ENCODE measurements around the gene ELAVL3.

ELAVL3 gene

DNA sequence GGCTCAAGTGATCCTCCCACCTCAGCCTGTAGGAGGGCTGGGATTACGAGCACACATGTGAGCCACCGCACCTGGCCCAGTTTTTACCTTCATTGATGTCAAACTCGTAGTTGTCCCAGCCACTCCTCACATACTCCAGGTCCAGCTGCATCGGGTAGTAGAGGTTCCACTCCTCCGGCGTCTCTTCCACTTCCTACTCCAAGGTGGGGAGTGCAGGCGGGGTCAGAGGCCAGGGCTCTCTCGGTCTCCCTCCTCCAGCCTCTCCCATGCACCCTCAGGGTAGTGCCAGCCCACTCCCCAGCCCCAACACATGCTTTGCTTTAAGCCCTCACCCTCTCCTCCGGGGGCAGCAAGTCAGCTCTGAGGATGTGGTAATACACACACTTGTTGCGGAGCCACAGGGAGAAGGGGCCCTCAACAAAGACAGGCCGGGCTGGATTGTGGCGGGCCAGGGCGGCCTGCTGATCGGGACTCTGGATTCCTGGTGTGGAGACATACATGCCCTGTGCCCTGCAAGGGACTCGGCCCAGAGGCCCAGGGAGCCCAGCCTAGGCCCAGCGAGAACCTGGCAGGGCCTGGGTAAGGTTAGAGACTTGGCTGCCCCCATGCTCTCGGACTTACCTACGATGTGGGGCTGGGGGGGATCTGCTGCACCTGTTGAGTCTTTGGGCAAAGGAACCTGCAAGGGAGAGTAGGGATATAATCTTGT, 26.7 kb upstream of the ELAVL3 start:
- no peak for DNase-seq (ENCODE audit: extremely low spot score)
- TF ChIP-seq FOXM1 (IDR thresholded peaks at IDR 0.05; ENCODE audit: borderline replicate concordance), result no peak
- no peak for TF ChIP-seq LEF1 (IDR thresholded peaks at IDR 0.05; ENCODE audit: borderline replicate concordance)
- TF ChIP-seq, protein P1, sequence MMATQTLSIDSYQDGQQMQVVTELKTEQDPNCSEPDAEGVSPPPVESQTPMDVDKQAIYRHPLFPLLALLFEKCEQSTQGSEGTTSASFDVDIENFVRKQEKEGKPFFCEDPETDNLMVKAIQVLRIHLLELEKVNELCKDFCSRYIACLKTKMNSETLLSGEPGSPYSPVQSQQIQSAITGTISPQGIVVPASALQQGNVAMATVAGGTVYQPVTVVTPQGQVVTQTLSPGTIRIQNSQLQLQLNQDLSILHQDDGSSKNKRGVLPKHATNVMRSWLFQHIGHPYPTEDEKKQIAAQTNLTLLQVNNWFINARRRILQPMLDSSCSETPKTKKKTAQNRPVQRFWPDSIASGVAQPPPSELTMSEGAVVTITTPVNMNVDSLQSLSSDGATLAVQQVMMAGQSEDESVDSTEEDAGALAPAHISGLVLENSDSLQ (IDR thresholded peaks at IDR 0.05), result no peak
- TF ChIP-seq ELF4 (IDR thresholded peaks at IDR 0.05), result no peak
- TF ChIP-seq L3MBTL2 (conservative IDR thresholded peaks at IDR 0.05), result no peak
- no peak for TF ChIP-seq SUZ12 (IDR thresholded peaks at IDR 0.05)
- no peak for TF ChIP-seq FOXK2 (IDR thresholded peaks at IDR 0.05)
- TF ChIP-seq CTBP1 (IDR thresholded peaks at IDR 0.05; ENCODE audit: borderline replicate concordance), result no peak
- TF ChIP-seq BHLHE40 (IDR thresholded peaks at IDR 0.05; ENCODE audit: borderline replicate concordance), result no peak
- no peak for TF ChIP-seq ARNT (IDR thresholded peaks at IDR 0.05)
- TF ChIP-seq FOXA1 (IDR thresholded peaks at IDR 0.05), result no peak
- TF ChIP-seq SP1 (IDR thresholded peaks at IDR 0.05), result no peak
- no peak for TF ChIP-seq ZNF384 (IDR thresholded peaks at IDR 0.05)

DNA sequence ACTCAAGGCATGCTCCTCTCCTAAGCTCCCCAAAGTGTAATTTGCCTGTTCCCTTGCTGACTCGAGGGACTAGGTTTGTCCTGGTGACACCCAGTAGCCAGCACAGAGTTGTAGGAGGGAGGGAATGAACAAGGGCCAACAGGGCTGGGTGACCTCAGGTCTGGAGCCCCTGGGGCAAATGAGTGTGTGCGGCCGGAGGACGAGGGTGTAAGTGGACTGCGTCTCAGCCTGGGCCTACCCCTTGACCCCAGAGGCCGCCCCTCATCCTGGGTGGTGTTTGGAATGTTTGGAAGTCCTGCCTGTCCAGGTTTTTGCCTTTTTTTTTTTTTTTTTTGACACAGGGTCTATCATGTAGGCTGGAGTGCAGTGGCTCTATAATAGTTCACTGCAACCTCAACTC, 26.1 kb upstream of the ELAVL3 start:
- CTCF ChIA-PET, result no interaction called here
- POLR2A ChIA-PET, result interaction anchor here (1.1 kb wide), 1 partner anchor 125 kb away, joined by 3 read pairs; no protein-coding TSS in a partner anchor
- TF ChIP-seq FOXA1 (IDR thresholded peaks at IDR 0.05) (no peak), ARNT (IDR thresholded peaks at IDR 0.05) (no peak), BHLHE40 (IDR thresholded peaks at IDR 0.05; ENCODE audit: borderline replicate concordance) (no peak), FOXM1 (IDR thresholded peaks at IDR 0.05; ENCODE audit: borderline replicate concordance) (no peak), L3MBTL2 (conservative IDR thresholded peaks at IDR 0.05) (no peak), SUZ12 (IDR thresholded peaks at IDR 0.05) (no peak), HDGF (IDR thresholded peaks at IDR 0.05; ENCODE audit: borderline replicate concordance) (no peak), NFRKB (IDR thresholded peaks at IDR 0.05) (no peak), LEF1 (IDR thresholded peaks at IDR 0.05; ENCODE audit: borderline replicate concordance) (no peak), SP1 (IDR thresholded peaks at IDR 0.05) (no peak), ZNF384 (IDR thresholded peaks at IDR 0.05) (no peak), ELF4 (IDR thresholded peaks at IDR 0.05) (no peak), FOXK2 (IDR thresholded peaks at IDR 0.05) (no peak), TARDBP (IDR thresholded peaks at IDR 0.05) (no peak), CTBP1 (IDR thresholded peaks at IDR 0.05; ENCODE audit: borderline replicate concordance) (no peak)
- TF ChIP-seq, protein P1 (IDR thresholded peaks at IDR 0.05), result no peak

More for the DNA sequence above, 26.7 kb upstream of the ELAVL3 start:
- ChIA-PET CTCF (no interaction called here), POLR2A (interaction anchor here (0.6 to 1.1 kb wide), 2 partner anchors 31 to 126 kb away, joined by 3 read pairs; no protein-coding TSS in a partner anchor)

GRCh38 chr19:11506101-11506555, 25.3 kb upstream of the ELAVL3 start:
- TF ChIP-seq FOXA1 (IDR thresholded peaks at IDR 0.05), result no peak
- TF ChIP-seq L3MBTL2 (conservative IDR thresholded peaks at IDR 0.05), result peak; percentile 76
- POLR2A ChIA-PET, result interaction anchor here (1.0 to 1.1 kb wide), 3 partner anchors 12 to 124 kb away, joined by 3 to 4 read pairs (median 3); partner anchors contain the start of gene ECSIT
- no peak for DNase-seq (ENCODE audit: extremely low spot score)
- CTCF ChIA-PET, result no interaction called here

More for the DNA sequence above, 26.1 kb upstream of the ELAVL3 start:
- DNase-seq (ENCODE audit: extremely low spot score), result no peak

GRCh38 chr19:11505504-11506100, 24.8 kb upstream of the ELAVL3 start, which contains the start of gene ZNF653:
ZNF653 (minus strand) TSS chr19:11505839; CDS start chr19:11505786, 53 bp downstream.
- TF ChIP-seq FOXA1 (IDR thresholded peaks at IDR 0.05), result no peak
- TF ChIP-seq ELF4 (IDR thresholded peaks at IDR 0.05), result 0 out of 2 replicates have a peak, but pooled peaks have one; percentile 27
- no peak for TF ChIP-seq CTBP1 (IDR thresholded peaks at IDR 0.05; ENCODE audit: borderline replicate concordance)
- no peak for TF ChIP-seq HDGF (IDR thresholded peaks at IDR 0.05; ENCODE audit: borderline replicate concordance)
- no peak for TF ChIP-seq FOXM1 (IDR thresholded peaks at IDR 0.05; ENCODE audit: borderline replicate concordance)
- TF ChIP-seq TARDBP (IDR thresholded peaks at IDR 0.05), result no peak
- TF ChIP-seq SUZ12 (IDR thresholded peaks at IDR 0.05), result no peak
- POLR2A ChIA-PET, result interaction anchor here (0.7 to 1.1 kb wide), 3 partner anchors 12 to 25 kb away, joined by 3 to 4 read pairs (median 3); partner anchors contain the start of gene ECSIT
- CTCF ChIA-PET, result interaction anchor here (0.6 kb wide), 1 partner anchor 43 kb away, joined by 3 read pairs; no protein-coding TSS in a partner anchor
- DNase-seq (ENCODE audit: extremely low spot score), result peak; percentile 96

GRCh38 chr19:11505032-11505503, 24.2 kb upstream of the ELAVL3 start:
- TF ChIP-seq HDGF (IDR thresholded peaks at IDR 0.05; ENCODE audit: borderline replicate concordance), result no peak
- TF ChIP-seq, protein P1 (IDR thresholded peaks at IDR 0.05), result no peak
- ChIA-PET CTCF (interaction anchor here (0.6 kb wide), 1 partner anchor 42 kb away, joined by 3 read pairs; no protein-coding TSS in a partner anchor), POLR2A (interaction anchor here (0.7 kb wide), 1 partner anchor 26 kb away, joined by 3 read pairs; no protein-coding TSS in a partner anchor)
- DNase-seq (ENCODE audit: extremely low spot score), result peak; percentile 95

- no peak for DNase-seq (ENCODE audit: extremely low spot score)
- POLR2A ChIA-PET, result no interaction called here
- CTCF ChIA-PET, result no interaction called here
- no peak for TF ChIP-seq FOXK2 (IDR thresholded peaks at IDR 0.05)
- TF ChIP-seq TARDBP (IDR thresholded peaks at IDR 0.05), result no peak
- no peak for TF ChIP-seq ELF4 (IDR thresholded peaks at IDR 0.05)
- TF ChIP-seq HDGF (IDR thresholded peaks at IDR 0.05; ENCODE audit: borderline replicate concordance), result no peak
- TF ChIP-seq, protein P1 (IDR thresholded peaks at IDR 0.05), result no peak
- no peak for TF ChIP-seq BHLHE40 (IDR thresholded peaks at IDR 0.05; ENCODE audit: borderline replicate concordance)
- TF ChIP-seq LEF1 (IDR thresholded peaks at IDR 0.05; ENCODE audit: borderline replicate concordance), result no peak
- no peak for TF ChIP-seq FOXA1 (IDR thresholded peaks at IDR 0.05)
- TF ChIP-seq L3MBTL2 (conservative IDR thresholded peaks at IDR 0.05), result no peak
- TF ChIP-seq ARNT (IDR thresholded peaks at IDR 0.05), result no peak
- no peak for TF ChIP-seq FOXM1 (IDR thresholded peaks at IDR 0.05; ENCODE audit: borderline replicate concordance)
- TF ChIP-seq SP1 (IDR thresholded peaks at IDR 0.05), result no peak
- no peak for TF ChIP-seq CTBP1 (IDR thresholded peaks at IDR 0.05; ENCODE audit: borderline replicate concordance)
- no peak for TF ChIP-seq NFRKB (IDR thresholded peaks at IDR 0.05)
These were observed 23.7 kb upstream of the ELAVL3 start for GRCh38 chr19:11504502-11505031.

Data from HEK293T (cell line).